PFSK-1 (cell line): ENCODE results near the gene TBC1D24.

Experiments
- POLR2AphosphoS5 ChIP-seq: IDR thresholded peaks from 2 replicates; pipeline ENCODE4 v1.6.1; 2012; ENCODE audit warnings: low read depth, mild to moderate bottlenecking, control low read depth, low read length, moderate library complexity
- SIN3A ChIP-seq: IDR thresholded peaks from 2 replicates; pipeline ENCODE4 v1.6.1; 2012; ENCODE audit warnings: mild to moderate bottlenecking, low read length, moderate library complexity, borderline replicate concordance; ENCODE audit not compliant: insufficient read depth
- TAF1 ChIP-seq: IDR thresholded peaks from 2 replicates; pipeline ENCODE4 v1.6.1; 2012; ENCODE audit warnings: low read length, control low read depth, borderline replicate concordance; ENCODE audit not compliant: insufficient read depth
- TF ChIP-seq, protein P1 (sequence below), 2 experiments: IDR thresholded peaks; 2 replicates each; pipeline versions ENCODE4 v1.6.1 to v1.8.0; 2011 to 2012; ENCODE audit warnings: low read depth in 2 of 2, low read length in 2 of 2, control low read depth in 1 of 2, inconsistent platforms in 1 of 2, mild to moderate bottlenecking in 1 of 2, moderate library complexity in 1 of 2; ENCODE audit not compliant: insufficient read depth in 1 of 2

DNA sequence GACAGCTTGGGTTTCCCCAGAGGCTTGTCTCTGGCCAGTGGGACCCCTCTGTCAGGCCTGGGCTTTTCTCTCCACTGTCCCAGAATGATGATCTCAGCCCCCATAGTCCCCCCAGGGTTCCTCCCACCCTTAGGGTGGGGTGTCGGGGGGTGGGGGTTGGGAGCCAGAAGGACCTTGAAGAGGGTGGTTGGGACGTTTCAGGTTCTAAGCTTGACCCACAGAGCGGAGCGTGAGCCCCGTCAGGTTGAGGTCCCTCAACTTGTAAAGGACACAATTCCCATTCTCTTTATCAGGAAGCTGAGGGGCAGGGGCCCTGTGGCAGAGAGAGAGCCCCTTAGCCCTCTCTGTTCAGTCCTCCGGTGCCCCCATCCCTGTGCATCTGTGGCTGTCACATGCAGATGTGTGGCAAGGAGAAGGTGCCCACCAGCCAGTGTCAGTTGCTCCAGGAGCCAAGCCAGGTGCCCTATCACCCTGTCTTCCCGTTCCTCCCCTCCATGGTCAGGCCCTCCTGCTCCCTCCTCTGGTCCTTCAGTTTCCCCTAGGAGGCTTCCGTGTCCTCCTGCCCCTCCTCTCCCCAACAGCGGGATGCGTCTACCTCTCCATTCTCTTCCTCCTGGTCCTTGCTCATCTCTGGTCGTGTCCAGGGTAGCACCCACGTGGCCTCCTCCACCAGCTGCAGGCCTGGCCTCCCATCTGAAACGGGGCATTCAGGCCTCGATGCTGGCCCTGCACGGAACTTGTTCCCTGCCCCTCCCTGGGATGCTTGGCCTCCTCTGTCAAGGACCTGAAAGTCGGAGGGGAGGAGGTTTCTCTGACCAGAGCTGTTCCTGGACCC lies 5.3 kb upstream of the TBC1D24 start:
- TF ChIP-seq POLR2AphosphoS5: no peak
- TF ChIP-seq SIN3A: no peak
- no peak for TF ChIP-seq TAF1
- TF ChIP-seq, protein P1, sequence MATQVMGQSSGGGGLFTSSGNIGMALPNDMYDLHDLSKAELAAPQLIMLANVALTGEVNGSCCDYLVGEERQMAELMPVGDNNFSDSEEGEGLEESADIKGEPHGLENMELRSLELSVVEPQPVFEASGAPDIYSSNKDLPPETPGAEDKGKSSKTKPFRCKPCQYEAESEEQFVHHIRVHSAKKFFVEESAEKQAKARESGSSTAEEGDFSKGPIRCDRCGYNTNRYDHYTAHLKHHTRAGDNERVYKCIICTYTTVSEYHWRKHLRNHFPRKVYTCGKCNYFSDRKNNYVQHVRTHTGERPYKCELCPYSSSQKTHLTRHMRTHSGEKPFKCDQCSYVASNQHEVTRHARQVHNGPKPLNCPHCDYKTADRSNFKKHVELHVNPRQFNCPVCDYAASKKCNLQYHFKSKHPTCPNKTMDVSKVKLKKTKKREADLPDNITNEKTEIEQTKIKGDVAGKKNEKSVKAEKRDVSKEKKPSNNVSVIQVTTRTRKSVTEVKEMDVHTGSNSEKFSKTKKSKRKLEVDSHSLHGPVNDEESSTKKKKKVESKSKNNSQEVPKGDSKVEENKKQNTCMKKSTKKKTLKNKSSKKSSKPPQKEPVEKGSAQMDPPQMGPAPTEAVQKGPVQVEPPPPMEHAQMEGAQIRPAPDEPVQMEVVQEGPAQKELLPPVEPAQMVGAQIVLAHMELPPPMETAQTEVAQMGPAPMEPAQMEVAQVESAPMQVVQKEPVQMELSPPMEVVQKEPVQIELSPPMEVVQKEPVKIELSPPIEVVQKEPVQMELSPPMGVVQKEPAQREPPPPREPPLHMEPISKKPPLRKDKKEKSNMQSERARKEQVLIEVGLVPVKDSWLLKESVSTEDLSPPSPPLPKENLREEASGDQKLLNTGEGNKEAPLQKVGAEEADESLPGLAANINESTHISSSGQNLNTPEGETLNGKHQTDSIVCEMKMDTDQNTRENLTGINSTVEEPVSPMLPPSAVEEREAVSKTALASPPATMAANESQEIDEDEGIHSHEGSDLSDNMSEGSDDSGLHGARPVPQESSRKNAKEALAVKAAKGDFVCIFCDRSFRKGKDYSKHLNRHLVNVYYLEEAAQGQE (IDR thresholded peaks at IDR 0.05; ENCODE audit: insufficient read depth in 1 of 2, low read depth in 2 of 2, low read length in 2 of 2): no peak
